ENCODE results near the gene C4orf50. TPM values are rescaled to one million over a fixed set of nuclear protein-coding genes. Genes with fewer than 3 reads are reported as not detected.
"Not testable (repeated sequence)": the region's sequence is repeated elsewhere in the genome, so short reads cannot be mapped to it uniquely, and the experiment has no call there.

The C4orf50 gene
- total RNA-seq, 1 donor = not detected

DNA sequence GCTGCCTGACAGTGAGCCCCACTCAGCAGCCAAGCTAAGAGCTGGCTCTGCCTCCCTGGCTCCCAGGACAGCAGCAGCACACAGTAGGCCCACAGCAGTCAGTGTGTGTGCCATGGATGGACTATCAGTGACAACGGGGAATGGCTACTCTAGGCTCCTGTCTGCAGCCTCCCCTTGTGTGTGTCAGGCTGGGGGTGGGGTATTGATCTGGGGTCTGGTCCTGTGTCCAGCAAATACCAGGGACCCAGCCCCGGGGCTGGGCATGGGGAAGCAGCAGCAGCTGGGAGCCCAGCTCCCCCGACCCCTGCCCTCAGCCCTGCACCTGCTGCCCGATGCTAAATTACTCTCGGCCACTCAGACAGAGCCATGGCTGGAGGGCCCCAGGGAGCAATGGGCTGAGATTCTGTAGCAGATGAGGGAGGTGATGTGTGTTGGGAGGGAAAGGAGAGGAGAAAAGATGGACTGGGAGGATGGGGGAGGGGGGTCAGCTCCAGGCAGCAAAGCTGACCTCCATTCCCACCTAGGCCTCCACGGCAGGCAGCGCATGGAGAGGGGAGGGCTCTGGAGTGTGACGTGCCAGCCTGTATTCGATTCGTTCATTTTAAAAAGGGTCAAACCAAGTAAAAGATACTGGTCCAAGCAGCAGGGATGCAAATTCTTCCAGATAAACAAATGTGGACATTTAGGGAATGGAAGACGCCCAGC, 64.0 kb downstream of the C4orf50 start:
- H3K4me3 ChIP-seq (ENCODE audit: low read depth, low read length) = no peak overlapping the region
- DNase-seq (ENCODE audit: low read depth) = no peak

DNA sequence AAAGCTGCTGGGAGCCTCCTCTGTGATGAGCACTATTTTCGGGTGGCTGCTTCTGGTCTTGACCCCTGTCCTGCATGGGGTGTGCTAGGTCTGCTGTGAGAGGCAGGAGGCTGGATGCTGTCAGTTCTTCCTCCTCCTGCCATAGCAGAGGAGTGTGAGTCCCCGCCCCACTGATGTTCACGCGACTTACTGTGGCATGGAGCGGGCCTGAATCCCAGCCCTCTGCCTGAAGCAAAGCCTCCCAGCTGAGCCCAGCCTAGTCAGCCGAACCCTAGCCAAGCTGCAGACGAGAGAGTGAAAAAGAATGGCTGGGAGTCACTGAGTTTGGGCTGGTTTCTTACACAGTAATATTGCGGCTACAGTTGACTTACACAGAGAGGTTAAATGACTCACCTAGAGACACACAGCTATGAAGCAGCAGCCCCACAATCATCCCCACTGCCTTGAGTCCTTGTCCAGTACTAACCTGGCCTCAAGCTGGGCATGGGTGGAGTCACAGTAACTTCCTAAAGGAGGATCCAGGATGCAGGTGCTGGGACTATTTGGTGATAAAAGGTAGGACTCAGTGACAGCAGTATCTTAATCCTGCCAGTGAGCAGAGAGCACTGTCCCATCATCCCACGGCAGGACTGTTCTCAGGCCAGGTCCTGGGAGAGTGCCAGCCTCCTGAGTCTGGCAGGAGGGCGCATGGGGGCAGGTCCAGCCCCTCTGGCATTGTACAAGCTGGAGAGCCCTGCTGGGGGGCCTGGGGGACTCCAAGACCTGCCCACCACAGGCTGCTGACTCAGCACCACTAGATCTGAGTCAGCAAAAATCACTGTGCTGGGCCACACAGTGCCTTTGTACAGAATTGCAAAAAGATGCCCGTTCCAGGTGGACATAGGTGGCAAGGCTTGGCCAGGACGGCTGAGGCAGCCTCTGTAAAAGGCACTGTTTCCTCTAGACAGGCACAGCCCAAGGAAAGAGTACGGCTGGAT, 65.0 kb downstream of the C4orf50 start:
- TF ChIP-seq, protein P1, sequence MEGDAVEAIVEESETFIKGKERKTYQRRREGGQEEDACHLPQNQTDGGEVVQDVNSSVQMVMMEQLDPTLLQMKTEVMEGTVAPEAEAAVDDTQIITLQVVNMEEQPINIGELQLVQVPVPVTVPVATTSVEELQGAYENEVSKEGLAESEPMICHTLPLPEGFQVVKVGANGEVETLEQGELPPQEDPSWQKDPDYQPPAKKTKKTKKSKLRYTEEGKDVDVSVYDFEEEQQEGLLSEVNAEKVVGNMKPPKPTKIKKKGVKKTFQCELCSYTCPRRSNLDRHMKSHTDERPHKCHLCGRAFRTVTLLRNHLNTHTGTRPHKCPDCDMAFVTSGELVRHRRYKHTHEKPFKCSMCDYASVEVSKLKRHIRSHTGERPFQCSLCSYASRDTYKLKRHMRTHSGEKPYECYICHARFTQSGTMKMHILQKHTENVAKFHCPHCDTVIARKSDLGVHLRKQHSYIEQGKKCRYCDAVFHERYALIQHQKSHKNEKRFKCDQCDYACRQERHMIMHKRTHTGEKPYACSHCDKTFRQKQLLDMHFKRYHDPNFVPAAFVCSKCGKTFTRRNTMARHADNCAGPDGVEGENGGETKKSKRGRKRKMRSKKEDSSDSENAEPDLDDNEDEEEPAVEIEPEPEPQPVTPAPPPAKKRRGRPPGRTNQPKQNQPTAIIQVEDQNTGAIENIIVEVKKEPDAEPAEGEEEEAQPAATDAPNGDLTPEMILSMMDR (IDR thresholded peaks at IDR 0.05; ENCODE audit: insufficient read depth, low read length) = no peak
- H3K4me3 ChIP-seq (ENCODE audit: low read depth, low read length) = no peak overlapping the region
- no peak for DNase-seq (ENCODE audit: low read depth)

More for the DNA sequence above, 64.0 kb downstream of the C4orf50 start:
- TF ChIP-seq, protein P1 (IDR thresholded peaks at IDR 0.05; ENCODE audit: insufficient read depth, low read length) = no peak

DNA sequence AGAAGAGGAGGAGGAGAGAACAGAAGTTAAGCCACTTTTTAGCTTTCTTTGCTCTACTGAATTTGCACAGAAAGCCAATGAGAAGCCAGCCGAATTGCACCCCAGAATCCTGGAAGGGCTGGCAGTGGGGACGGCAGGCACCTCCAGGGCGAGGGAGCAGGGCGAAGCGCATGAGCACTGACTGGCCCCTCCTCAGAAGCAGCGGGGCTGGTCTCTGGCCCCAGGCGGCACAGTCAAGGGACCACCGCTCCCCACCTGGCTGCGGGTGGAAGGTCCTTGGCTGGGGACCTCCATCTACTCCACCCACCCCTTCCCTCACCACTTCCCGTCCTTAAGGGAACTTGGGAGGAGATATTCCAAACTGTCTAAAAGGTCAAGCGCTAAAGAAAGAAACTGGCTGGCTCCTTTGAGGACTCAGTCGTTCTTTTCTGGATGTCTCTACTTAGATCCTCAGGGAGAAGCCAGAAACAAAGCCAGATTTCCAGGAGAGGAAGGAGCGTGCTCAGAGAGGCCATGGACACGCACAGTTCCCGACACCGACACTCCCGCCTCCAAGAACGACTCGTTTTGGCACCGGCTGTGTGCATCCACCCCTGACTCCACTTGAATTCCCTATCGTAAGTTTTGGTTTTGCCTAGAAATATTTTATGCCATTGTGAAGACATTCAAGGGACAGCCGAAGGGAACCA, 65.8 kb downstream of the C4orf50 start:
- no peak overlapping the region for H3K4me3 ChIP-seq (ENCODE audit: low read depth, low read length)
- no peak for DNase-seq (ENCODE audit: low read depth)
- TF ChIP-seq, protein P1 (IDR thresholded peaks at IDR 0.05; ENCODE audit: insufficient read depth, low read length) = no peak

DNA sequence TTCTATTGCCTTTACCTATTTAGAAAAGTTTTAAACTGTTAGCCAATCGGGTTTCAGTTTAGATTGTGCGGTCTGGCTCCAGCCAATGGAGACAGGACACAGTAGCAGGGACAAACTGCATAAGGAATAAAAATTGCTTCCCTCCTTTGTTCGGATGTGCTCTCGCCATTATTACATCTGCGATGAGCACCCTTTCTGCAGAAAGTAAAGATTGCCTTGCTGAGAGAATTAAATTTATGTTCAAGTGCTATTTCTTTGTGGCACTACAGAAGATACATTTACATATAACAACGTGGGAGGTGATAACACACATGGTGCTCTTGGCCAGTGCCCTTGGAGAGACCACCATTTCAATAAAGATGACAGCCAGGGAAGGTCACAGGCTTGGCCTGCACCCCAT, 71.6 kb downstream of the C4orf50 start:
- DNase-seq (ENCODE audit: low read depth) = not testable (repeated sequence)

DNA sequence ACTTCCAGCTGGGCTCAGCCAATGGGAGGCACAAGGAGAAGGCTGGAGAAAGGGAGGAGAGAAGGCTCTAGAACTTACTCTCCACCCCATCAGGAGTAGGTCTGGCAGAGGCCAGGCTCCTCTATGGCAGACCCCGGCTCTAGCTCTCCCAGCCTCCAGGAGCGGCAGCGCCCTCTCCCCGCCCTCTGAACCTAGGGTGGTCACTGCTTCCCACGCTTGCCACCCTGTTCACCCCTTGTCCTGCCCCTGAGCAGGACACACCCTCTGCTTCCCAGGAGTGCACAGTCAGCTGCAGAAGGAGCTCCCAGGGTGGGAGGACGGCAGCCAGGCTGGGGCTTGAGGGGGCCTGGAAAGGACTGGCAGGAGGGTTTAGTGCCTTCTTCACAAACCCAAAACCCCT, 72.3 kb downstream of the C4orf50 start:
- DNase-seq (ENCODE audit: low read depth) = no peak
- TF ChIP-seq, protein P1 (IDR thresholded peaks at IDR 0.05; ENCODE audit: insufficient read depth, low read length) = no peak
- H3K4me3 ChIP-seq (ENCODE audit: low read depth, low read length) = no peak overlapping the region

More for the DNA sequence above, 71.6 kb downstream of the C4orf50 start:
- H3K4me3 ChIP-seq (ENCODE audit: low read depth, low read length) = not testable (repeated sequence)

DNA sequence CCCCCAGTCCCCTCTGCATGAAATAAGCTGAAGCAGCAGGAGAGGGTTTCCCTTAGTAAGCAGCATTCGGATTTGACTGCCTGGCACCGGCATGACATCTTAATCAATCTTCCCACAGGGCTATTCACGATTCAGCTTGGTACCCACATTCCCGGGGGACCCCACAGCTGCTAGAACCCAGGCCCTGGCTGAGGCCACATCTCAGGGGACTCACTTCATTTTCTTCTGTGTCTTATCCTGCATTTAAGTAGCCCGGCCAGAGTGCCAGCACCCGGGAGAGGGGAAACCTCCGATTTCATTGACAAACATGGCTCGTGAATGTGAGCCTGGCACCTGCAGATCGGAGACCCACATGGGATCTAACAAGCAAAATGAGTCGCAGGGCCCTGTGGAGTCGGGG, 73.1 kb downstream of the C4orf50 start:
- no peak for DNase-seq (ENCODE audit: low read depth)
- no peak overlapping the region for H3K4me3 ChIP-seq (ENCODE audit: low read depth, low read length)
- TF ChIP-seq, protein P1 (IDR thresholded peaks at IDR 0.05; ENCODE audit: insufficient read depth, low read length) = no peak
